NB4 (cell line): Measurements from ENCODE around the gene ADAP1.

Source experiments
- MYC ChIP-seq: IDR thresholded peaks from 2 replicates; pipeline ENCODE4 v1.6.1; 2011; ENCODE audit warnings: low read depth, low read length
- POLR2A ChIP-seq: IDR thresholded peaks from 2 replicates; pipeline ENCODE4 v1.6.1; 2011; ENCODE audit warnings: mild to moderate bottlenecking; ENCODE audit not compliant: insufficient read length; ENCODE audit errors: extremely low read depth
- TF ChIP-seq, protein P1 (sequence below): IDR thresholded peaks from one replicate; pipeline ENCODE4 v1.5.1; 2012; ENCODE audit warnings: low read depth, low read length
- TF ChIP-seq, protein P2 (sequence below): IDR thresholded peaks from 2 replicates; pipeline ENCODE4 v1.6.1; 2011; ENCODE audit warnings: low read depth, low read length

DNA sequence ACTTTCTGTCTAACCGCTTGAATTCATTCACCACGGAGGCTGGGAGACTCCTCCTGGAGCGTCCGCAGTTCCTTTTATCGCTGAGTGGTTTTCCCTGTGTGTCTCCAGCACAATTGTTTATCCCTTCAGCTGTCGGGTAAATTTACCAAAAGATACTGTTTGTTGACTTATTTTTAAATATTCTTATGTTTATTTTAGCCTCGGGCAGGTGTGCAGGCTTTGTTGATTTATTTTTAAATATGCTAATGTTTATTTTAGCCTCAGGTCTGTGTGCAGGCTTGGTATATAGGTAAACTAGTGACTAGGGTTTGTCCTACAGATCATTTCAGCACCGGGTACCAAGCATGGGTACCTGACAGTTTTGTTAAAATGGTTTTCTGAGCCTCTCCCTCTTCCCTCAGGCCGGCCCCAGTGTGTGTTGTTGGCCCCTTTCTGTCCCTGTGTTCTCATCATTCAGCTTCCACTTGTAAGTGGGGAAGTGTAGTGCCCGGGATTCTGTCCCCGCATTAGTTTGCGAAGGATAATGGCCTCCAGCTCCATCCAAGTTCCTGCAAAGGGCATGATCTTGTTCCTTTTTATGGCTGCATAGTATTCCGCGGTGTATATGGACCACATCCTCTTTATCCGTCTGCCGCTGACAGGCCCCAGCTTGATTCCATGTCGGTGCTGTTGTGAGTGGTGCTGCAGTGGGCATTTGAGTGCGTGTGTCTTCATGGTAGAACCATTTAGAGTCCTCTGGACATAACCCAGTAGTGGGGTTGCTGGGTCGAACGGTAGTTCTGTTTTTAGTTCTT is 72.8 kb downstream of the ADAP1 start:
- TF ChIP-seq POLR2A (no peak), MYC (no peak)
- TF ChIP-seq, protein P1, sequence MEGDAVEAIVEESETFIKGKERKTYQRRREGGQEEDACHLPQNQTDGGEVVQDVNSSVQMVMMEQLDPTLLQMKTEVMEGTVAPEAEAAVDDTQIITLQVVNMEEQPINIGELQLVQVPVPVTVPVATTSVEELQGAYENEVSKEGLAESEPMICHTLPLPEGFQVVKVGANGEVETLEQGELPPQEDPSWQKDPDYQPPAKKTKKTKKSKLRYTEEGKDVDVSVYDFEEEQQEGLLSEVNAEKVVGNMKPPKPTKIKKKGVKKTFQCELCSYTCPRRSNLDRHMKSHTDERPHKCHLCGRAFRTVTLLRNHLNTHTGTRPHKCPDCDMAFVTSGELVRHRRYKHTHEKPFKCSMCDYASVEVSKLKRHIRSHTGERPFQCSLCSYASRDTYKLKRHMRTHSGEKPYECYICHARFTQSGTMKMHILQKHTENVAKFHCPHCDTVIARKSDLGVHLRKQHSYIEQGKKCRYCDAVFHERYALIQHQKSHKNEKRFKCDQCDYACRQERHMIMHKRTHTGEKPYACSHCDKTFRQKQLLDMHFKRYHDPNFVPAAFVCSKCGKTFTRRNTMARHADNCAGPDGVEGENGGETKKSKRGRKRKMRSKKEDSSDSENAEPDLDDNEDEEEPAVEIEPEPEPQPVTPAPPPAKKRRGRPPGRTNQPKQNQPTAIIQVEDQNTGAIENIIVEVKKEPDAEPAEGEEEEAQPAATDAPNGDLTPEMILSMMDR = no peak
- TF ChIP-seq, protein P2, sequence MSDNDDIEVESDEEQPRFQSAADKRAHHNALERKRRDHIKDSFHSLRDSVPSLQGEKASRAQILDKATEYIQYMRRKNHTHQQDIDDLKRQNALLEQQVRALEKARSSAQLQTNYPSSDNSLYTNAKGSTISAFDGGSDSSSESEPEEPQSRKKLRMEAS = no peak
